DOHH2 (cell line): Measurements from ENCODE around the gene CDKN1B.

Experiments used
- H3F3A ChIP-seq: fragments of 200-600 bp; sonication (generic), shearing (Covaris generic); 2 replicates; pipeline ENCODE4 v1.6.0; 2016; ENCODE audit warnings: antibody characterized with exemption, mild to moderate bottlenecking; ENCODE audit not compliant: control insufficient read depth, insufficient read depth
- H3K27ac ChIP-seq: fragments of 200-600 bp; sonication (generic); 2 replicates; pipeline ENCODE4 v1.5.1; 2014; ENCODE audit warnings: low read depth, mild to moderate bottlenecking, low read length, moderate library complexity
- H3K27me3 ChIP-seq: fragments of 200-600 bp; sonication (generic); 2 replicates; pipeline ENCODE4 v1.6.1; 2014; ENCODE audit warnings: mild to moderate bottlenecking, low read length, mixed read lengths; ENCODE audit not compliant: control insufficient read depth
- H3K36me3 ChIP-seq: fragments of 200-600 bp; sonication (generic); 2 replicates; pipeline ENCODE4 v1.6.1; 2014; ENCODE audit warnings: mild to moderate bottlenecking, low read length, moderate library complexity, mixed read lengths; ENCODE audit not compliant: control insufficient read depth
- H3K4me1 ChIP-seq: fragments of 200-600 bp; sonication (generic); 2 replicates; pipeline ENCODE4 v1.6.1; 2014; ENCODE audit warnings: mild to moderate bottlenecking, low read length, mixed read lengths; ENCODE audit not compliant: control insufficient read depth
- H3K4me2 ChIP-seq: fragments of 200-600 bp; sonication (generic); 2 replicates; pipeline ENCODE4 v1.6.0; 2014; ENCODE audit warnings: mild to moderate bottlenecking, low read length, moderate library complexity
- H3K4me3 ChIP-seq: fragments of 200-600 bp; sonication (generic); 2 replicates; pipeline ENCODE4 v1.5.1; 2014; ENCODE audit warnings: mild to moderate bottlenecking, low read length, mixed read lengths
- H3K79me2 ChIP-seq: fragments of 200-600 bp; sonication (generic); 2 replicates; pipeline ENCODE4 v1.6.1; 2014; ENCODE audit warnings: mild to moderate bottlenecking, low read length, mixed read lengths; ENCODE audit not compliant: control insufficient read depth
- H3K9me2 ChIP-seq: fragments of 200-600 bp; sonication (generic); replicated peaks from 2 replicates; pipeline ENCODE4 v1.6.1; 2014; ENCODE audit warnings: mild to moderate bottlenecking, low read length, mixed read lengths; ENCODE audit not compliant: control insufficient read depth
- H3K9me3 ChIP-seq: fragments of 200-600 bp; sonication (generic); 2 replicates; pipeline ENCODE4 v1.6.1; 2014; ENCODE audit warnings: antibody characterized with exemption, low read length, mixed read lengths; ENCODE audit not compliant: control insufficient read depth, insufficient read depth
- H4K20me1 ChIP-seq: fragments of 200-600 bp; sonication (generic); 2 replicates; pipeline ENCODE4 v1.6.0; 2014; ENCODE audit warnings: low read depth, mild to moderate bottlenecking, antibody characterized with exemption, low read length, moderate library complexity; ENCODE audit not compliant: control insufficient read depth, insufficient read depth
- CTCF ChIP-seq: fragments of 200-600 bp; sonication (generic); IDR thresholded peaks from one replicate; pipeline ENCODE4 v1.5.1; 2014; ENCODE audit warnings: antibody characterized with exemption, mild to moderate bottlenecking, low read depth, low read length; ENCODE audit not compliant: poor library complexity, severe bottlenecking
- EZH2phosphoT487 ChIP-seq: fragments of 200-600 bp; sonication (generic); IDR thresholded peaks from 2 replicates; pipeline ENCODE4 v1.6.1; 2017; ENCODE audit warnings: borderline replicate concordance, mild to moderate bottlenecking, antibody characterized with exemption, low read length, moderate library complexity, mixed read lengths

CDKN1B gene

GRCh38 chr12:12714276-12715021 is 2.7 kb upstream of the CDKN1B start:
- H3K4me2 ChIP-seq, result peak overlapping the region; percentile 96
- H3F3A ChIP-seq, result peaks cover 25% of the 10 kb centered on the region
- no peak for TF ChIP-seq EZH2phosphoT487
- peak; percentile 53 for TF ChIP-seq CTCF
- no peaks in the 10 kb centered on the region; the same call in 1 of the 2 replicates for H3K27me3 ChIP-seq
- peak overlapping the region; percentile 97 for H3K27ac ChIP-seq
- H3K79me2 ChIP-seq, result peaks cover 23% of the 10 kb centered on the region
- H3K9me3 ChIP-seq, result no peaks in the 10 kb centered on the region
- no peaks in the 10 kb centered on the region for H3K9me2 ChIP-seq
- H3K36me3 ChIP-seq, result peaks cover 22% of the 10 kb centered on the region
- 0 out of 2 replicates have a peak, but pooled peaks cover 3% of the 10 kb centered on the region for H4K20me1 ChIP-seq
- peak overlapping the region; percentile 96 for H3K4me3 ChIP-seq
- peaks cover 38% of the 10 kb centered on the region for H3K4me1 ChIP-seq

DNA sequence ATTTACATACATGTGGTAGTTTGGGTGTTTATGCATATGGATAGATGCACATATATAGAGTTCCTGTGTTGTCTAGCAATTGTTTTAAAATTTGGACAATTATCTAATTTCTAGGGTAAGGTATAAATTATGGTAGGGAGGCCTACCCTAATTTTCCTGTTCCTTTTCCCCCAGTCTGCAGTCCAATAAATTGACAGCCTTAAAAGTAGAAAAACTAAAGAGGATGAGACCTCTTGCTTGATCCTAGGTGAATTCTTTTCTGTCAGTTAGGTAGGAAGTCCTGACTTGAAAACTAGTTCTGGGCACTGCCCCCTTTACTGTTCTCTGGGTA is 2.1 kb upstream of the CDKN1B start:
- H3K36me3 ChIP-seq, result peaks cover 29% of the 10 kb centered on the region
- H3K27ac ChIP-seq, result peak overlapping the region; percentile 97
- peaks cover 44% of the 10 kb centered on the region for H3K4me1 ChIP-seq
- H3K9me3 ChIP-seq, result no peaks in the 10 kb centered on the region
- H4K20me1 ChIP-seq, result 0 out of 2 replicates have a peak, but pooled peaks cover 3% of the 10 kb centered on the region
- peaks cover 26% of the 10 kb centered on the region for H3F3A ChIP-seq
- H3K79me2 ChIP-seq, result peaks cover 30% of the 10 kb centered on the region
- H3K4me2 ChIP-seq, result peak overlapping the region; percentile 96
- no peaks in the 10 kb centered on the region for H3K9me2 ChIP-seq
- H3K27me3 ChIP-seq, result no peaks in the 10 kb centered on the region; the same call in 1 of the 2 replicates
- TF ChIP-seq CTCF (no peak), EZH2phosphoT487 (no peak)
- peak overlapping the region; percentile 96 for H3K4me3 ChIP-seq

DNA sequence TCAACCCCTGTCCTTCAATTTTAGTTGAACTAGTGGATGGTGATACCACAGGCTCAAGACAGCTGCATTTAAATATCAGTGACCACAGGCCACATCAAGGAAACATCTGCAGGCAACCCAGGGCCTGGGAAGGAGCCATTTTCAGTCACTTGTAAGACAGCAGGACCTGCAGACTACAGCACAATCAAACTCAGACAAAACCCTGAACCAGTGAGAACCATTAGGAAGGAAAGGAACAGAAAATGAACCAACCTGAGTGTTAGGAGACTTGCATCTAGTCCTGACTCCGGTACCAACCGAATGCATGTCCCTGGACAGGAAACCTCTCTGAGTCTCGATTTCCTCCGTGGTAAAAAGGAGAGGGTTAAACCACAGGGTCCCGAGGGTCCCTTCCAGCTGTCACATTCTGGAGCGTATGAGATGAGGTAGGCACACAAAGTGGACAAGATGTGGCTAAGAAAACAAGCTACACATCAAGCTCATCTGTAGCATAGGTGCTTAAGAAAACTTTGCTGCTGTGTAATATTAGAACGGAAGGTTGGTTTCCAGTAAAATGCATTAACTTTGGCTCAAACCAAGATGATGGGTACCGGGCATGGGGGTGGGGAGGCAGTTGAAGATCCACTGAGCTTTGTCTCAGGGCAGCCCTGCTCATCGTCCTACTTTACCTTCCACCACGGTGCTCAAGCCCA is 1.6 kb upstream of the CDKN1B start:
- H3K79me2 ChIP-seq, result peaks cover 35% of the 10 kb centered on the region
- peak overlapping the region; percentile 96 for H3K4me3 ChIP-seq
- no peaks in the 10 kb centered on the region for H3K9me3 ChIP-seq

More for the DNA sequence above, 1.6 kb upstream of the CDKN1B start:
- TF ChIP-seq CTCF (no peak), EZH2phosphoT487 (no peak)
- H3K4me1 ChIP-seq, result peaks cover 50% of the 10 kb centered on the region
- H3K4me2 ChIP-seq, result peak overlapping the region; percentile 96
- H3F3A ChIP-seq, result peaks cover 32% of the 10 kb centered on the region
- peak overlapping the region; percentile 97 for H3K27ac ChIP-seq
- no peaks in the 10 kb centered on the region; the same call in 1 of the 2 replicates for H3K27me3 ChIP-seq
- H4K20me1 ChIP-seq, result 0 out of 2 replicates have a peak, but pooled peaks cover 3% of the 10 kb centered on the region
- H3K36me3 ChIP-seq, result peaks cover 34% of the 10 kb centered on the region
- H3K9me2 ChIP-seq, result no peaks in the 10 kb centered on the region
